Body of pancreas (tissue), 4 donors: ENCODE results near the gene RFTN2.

ENCODE experiments used
- POLR2A ChIP-seq, 3 donors: fragments of 450-650 bp; IDR thresholded peaks; one replicate each; pipeline ENCODE4 v1.6.1; 2016; ENCODE audit warnings: antibody characterized with exemption in 3 of 3, mild to moderate bottlenecking in 2 of 3
- TF ChIP-seq, protein P1 (sequence below), 7 experiments: fragments of 450-650 bp in 4 of 7; fragments of 200-600 bp in 3 of 7; sonication (generic) in 3 of 7; IDR thresholded peaks; one replicate each; pipeline ENCODE4 v1.5.1; 2016 to 2019; ENCODE audit warnings: antibody characterized with exemption in 7 of 7

DNA sequence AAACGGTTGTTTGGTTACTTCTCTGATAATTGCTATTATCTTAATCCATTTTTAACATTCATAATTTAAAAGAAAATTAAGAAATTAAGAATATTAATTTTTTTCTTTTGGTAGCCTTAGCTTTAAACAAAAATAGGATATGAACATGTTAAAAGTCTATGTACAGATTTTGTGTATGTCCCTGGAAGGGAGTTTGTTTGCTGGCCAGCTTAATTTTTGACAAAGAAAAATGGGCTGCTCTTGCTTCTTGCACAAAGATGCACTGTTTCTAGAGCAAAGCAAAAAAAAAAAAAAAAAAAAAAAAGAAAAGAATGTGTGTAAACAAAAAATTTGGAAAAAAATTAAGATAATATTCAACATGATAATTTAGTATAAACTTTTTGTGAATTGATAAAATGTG lies 1.3 kb downstream of the RFTN2 start:
- TF ChIP-seq, protein P1, sequence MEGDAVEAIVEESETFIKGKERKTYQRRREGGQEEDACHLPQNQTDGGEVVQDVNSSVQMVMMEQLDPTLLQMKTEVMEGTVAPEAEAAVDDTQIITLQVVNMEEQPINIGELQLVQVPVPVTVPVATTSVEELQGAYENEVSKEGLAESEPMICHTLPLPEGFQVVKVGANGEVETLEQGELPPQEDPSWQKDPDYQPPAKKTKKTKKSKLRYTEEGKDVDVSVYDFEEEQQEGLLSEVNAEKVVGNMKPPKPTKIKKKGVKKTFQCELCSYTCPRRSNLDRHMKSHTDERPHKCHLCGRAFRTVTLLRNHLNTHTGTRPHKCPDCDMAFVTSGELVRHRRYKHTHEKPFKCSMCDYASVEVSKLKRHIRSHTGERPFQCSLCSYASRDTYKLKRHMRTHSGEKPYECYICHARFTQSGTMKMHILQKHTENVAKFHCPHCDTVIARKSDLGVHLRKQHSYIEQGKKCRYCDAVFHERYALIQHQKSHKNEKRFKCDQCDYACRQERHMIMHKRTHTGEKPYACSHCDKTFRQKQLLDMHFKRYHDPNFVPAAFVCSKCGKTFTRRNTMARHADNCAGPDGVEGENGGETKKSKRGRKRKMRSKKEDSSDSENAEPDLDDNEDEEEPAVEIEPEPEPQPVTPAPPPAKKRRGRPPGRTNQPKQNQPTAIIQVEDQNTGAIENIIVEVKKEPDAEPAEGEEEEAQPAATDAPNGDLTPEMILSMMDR (IDR thresholded peaks at IDR 0.05), result no peak
- no peak for TF ChIP-seq POLR2A (IDR thresholded peaks at IDR 0.05)
